CD4-positive, alpha-beta memory T cell (primary cell): Measurements from ENCODE around the gene ELK4. TPM values are rescaled to one million over a fixed set of nuclear protein-coding genes. Genes with fewer than 3 reads are reported as not detected.

Experiments
- polyA plus RNA-seq, 2 donors: library from polyadenylated mRNA; unstranded; fragments of 300-500 nt; fragmentation: Illumina TruSeq; gene quantifications; one replicate each; pipeline ENCODE4 v1.2.3, GENCODE V29; 2021
- total RNA-seq, 2 experiments: library from RNA; stranded (reverse); gene quantifications; one replicate each; pipeline ENCODE4 v1.2.3, GENCODE V29; 2021

ELK4 gene
- total and polyA plus RNA-seq, 4 experiments from 2014 or later: 3.2 to 194 (median 86.4) TPM

Other genes starting within 250 kb of the ELK4 start
- 1 to 10 TPM in 1 of 2 experiments, not detected in 1; 1.3 TPM for gene LEMD1, start 210.0 kb downstream of the ELK4 start, total RNA-seq
- not detected for gene LEMD1, start 210.0 kb downstream of the ELK4 start, polyA plus RNA-seq
- under 1 TPM; 0.42 to 0.44 TPM for gene BLACAT1, start 176.0 kb downstream of the ELK4 start, total RNA-seq
- gene BLACAT1, start 176.0 kb downstream of the ELK4 start, polyA plus RNA-seq: not detected
- 1 to 10 TPM in 1 of 2 experiments, under 1 TPM in 1; 0.78 to 1.3 TPM for gene CDK18, start 127.3 kb downstream of the ELK4 start, total RNA-seq
- gene CDK18, start 127.3 kb downstream of the ELK4 start, polyA plus RNA-seq: under 1 TPM; 0.25 to 0.76 TPM
- under 1 TPM; 0.09 to 0.19 TPM for gene SLC45A3, start 48.5 kb upstream of the ELK4 start, total RNA-seq
- gene SLC45A3, start 48.5 kb upstream of the ELK4 start, polyA plus RNA-seq: not detected
- 100 to 1,000 TPM; 111 to 117 TPM for gene NUCKS1, start 118.2 kb upstream of the ELK4 start, total RNA-seq
- 10 to 100 TPM in 1 of 2 donors, 1 to 10 TPM in 1; 9.0 to 13.3 TPM for gene NUCKS1, start 118.2 kb upstream of the ELK4 start, polyA plus RNA-seq
- gene RAB29, start 143.5 kb upstream of the ELK4 start, total RNA-seq: 10 to 100 TPM; 59.7 to 62.0 TPM
- gene RAB29, start 143.5 kb upstream of the ELK4 start, polyA plus RNA-seq: 100 to 1,000 TPM in 1 of 2 donors, 10 to 100 TPM in 1; 96.6 to 102 TPM
- 10 to 100 TPM; 26.1 to 26.3 TPM for gene SLC41A1, start 181.2 kb upstream of the ELK4 start, total RNA-seq
- gene SLC41A1, start 181.2 kb upstream of the ELK4 start, polyA plus RNA-seq: 10 to 100 TPM in 1 of 2 donors, 1 to 10 TPM in 1; 9.1 to 14.3 TPM
- gene PM20D1, start 218.1 kb upstream of the ELK4 start, total RNA-seq: 1 to 10 TPM; 1.8 to 1.9 TPM
- 1 to 10 TPM; 1.4 to 1.9 TPM for gene PM20D1, start 218.1 kb upstream of the ELK4 start, polyA plus RNA-seq